Tibial artery (tissue), 4 donors: ENCODE measurements around the gene MCTP2.

Experiments used
- DNase-seq, 2 donors: peaks; one replicate each; pipeline ENCODE4 v3.0.0-alpha.2; 2019
- H3K27ac ChIP-seq, 2 donors: fragments of 200-600 bp; sonication (generic) in 1 of 2; 1 replicate in 1 of 2; 2 replicates in 1 of 2; pipeline ENCODE4 v1.5.1; 2018 to 2019; ENCODE audit warnings: mild to moderate bottlenecking in 1 of 2
- H3K27me3 ChIP-seq, 2 donors: fragments of 200-600 bp; sonication (generic) in 1 of 2; one replicate each; pipeline versions ENCODE4 v1.5.1 to v1.6.0; 2016 to 2019
- H3K36me3 ChIP-seq, 3 donors: fragments of 200-600 bp; sonication (generic) in 2 of 3; one replicate each; pipeline ENCODE4 v1.5.1; 2016 to 2019; ENCODE audit warnings: mild to moderate bottlenecking in 2 of 3
- H3K4me1 ChIP-seq, 4 donors: fragments of 200-600 bp; sonication (generic) in 2 of 4; 1 replicate in 3 of 4; 2 replicates in 1 of 4; pipeline ENCODE4 v1.5.1; 2016 to 2019
- H3K4me3 ChIP-seq, 2 donors: fragments of 200-600 bp; sonication (generic) in 1 of 2; 1 replicate in 1 of 2; 2 replicates in 1 of 2; pipeline ENCODE4 v1.5.1; 2018 to 2019; ENCODE audit warnings: mild to moderate bottlenecking in 2 of 2
- H3K9me3 ChIP-seq, 3 donors: fragments of 200-600 bp; sonication (generic) in 1 of 3; one replicate each; pipeline ENCODE4 v1.5.1; 2016 to 2019
- intact Hi-C: fragments of 100-400 bp; cut with DNase I; formaldehyde crosslinking; loops from one replicate; pipeline ENCODE4 v1.15.0; 2023; ENCODE audit warnings: low total_unique reads
- TF ChIP-seq, protein P1 (sequence below), 2 experiments: fragments of 200-600 bp in 1 of 2; fragments of 450-650 bp in 1 of 2; IDR thresholded peaks; one replicate each; pipeline ENCODE4 v1.5.1; 2017 to 2019; ENCODE audit warnings: antibody characterized with exemption in 2 of 2, mild to moderate bottlenecking in 1 of 2, moderate library complexity in 1 of 2

MCTP2 gene

DNA sequence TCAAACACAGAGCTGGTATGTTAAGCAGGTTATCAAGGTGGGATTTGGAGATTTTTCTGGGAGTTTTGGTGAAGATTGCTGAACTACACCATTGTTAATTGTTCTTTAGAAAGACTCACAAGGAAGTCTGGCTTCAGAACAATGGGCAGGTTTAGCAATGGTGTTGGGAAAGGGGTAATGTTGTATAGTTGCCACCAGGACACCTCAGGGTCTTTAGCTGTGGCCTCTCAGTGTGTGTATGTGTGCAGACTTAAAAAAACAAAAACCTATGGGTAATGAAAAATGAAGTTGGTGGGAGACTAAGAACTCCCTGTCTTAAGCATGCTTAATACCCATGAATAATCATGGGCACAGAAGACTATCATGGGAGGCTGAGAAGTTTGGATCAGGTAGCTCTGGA lies 91.7 kb downstream of the MCTP2 start:
- intact Hi-C loops = loop anchor here (5.0 to 10.0 kb wide), 2 partner anchors 161 to 1288 kb away; no protein-coding TSS in a partner anchor

DNA sequence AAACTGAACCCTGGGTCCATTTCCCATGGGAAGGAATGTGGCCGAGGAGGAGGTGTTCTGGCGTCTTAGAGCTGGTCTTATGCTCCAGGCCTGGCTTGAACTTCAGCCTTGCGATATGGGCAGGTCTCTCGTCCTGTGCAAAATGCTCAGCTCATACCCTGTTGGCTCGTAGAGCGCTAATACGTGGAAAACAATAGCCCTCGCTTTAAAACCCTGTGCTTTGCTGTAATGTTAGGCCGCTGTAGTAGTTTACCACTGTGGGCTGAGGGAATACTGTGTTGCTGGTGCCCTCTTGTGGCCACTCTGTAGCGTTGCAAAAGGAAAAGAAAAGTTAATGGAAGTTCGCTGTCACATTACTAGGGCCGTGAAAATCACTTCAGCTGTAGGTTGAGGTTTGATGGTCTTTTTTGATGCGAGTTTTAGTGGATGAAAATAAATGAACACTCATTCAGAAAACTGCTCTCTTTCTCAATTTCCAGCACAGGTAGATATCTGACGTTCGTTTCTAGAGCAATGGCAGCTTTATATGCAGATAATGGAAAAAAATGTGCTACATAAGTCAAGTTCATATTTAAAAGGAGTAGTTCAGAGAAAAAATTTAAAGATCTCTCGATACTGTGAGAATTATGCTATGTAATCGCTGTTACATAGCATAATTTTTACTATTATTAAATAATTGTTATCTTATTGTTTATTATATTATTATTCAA lies 92.9 kb downstream of the MCTP2 start:
- TF ChIP-seq, protein P1, sequence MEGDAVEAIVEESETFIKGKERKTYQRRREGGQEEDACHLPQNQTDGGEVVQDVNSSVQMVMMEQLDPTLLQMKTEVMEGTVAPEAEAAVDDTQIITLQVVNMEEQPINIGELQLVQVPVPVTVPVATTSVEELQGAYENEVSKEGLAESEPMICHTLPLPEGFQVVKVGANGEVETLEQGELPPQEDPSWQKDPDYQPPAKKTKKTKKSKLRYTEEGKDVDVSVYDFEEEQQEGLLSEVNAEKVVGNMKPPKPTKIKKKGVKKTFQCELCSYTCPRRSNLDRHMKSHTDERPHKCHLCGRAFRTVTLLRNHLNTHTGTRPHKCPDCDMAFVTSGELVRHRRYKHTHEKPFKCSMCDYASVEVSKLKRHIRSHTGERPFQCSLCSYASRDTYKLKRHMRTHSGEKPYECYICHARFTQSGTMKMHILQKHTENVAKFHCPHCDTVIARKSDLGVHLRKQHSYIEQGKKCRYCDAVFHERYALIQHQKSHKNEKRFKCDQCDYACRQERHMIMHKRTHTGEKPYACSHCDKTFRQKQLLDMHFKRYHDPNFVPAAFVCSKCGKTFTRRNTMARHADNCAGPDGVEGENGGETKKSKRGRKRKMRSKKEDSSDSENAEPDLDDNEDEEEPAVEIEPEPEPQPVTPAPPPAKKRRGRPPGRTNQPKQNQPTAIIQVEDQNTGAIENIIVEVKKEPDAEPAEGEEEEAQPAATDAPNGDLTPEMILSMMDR (IDR thresholded peaks at IDR 0.05) = peak; percentile 82 to 89
- no peak for DNase-seq
- Histone ChIP-seq H3K27ac (no peak overlapping the region), H3K4me3 (no peak overlapping the region), H3K27me3 (no peaks in the 10 kb centered on the region), H3K4me1 (no peaks in the 10 kb centered on the region), H3K9me3 (no peaks in the 10 kb centered on the region), H3K36me3 (no peaks in the 10 kb centered on the region)
- intact Hi-C loops = loop anchor here (5.0 to 10.0 kb wide), 2 partner anchors 162 to 1289 kb away; no protein-coding TSS in a partner anchor

More for the DNA sequence above, 91.7 kb downstream of the MCTP2 start:
- TF ChIP-seq, protein P1 (IDR thresholded peaks at IDR 0.05) = no peak
- Histone ChIP-seq H3K9me3 (no peaks in the 10 kb centered on the region), H3K4me3 (no peak overlapping the region), H3K4me1 (no peaks in the 10 kb centered on the region), H3K27me3 (no peaks in the 10 kb centered on the region), H3K36me3 (no peaks in the 10 kb centered on the region), H3K27ac (no peak overlapping the region)
- no peak for DNase-seq

DNA sequence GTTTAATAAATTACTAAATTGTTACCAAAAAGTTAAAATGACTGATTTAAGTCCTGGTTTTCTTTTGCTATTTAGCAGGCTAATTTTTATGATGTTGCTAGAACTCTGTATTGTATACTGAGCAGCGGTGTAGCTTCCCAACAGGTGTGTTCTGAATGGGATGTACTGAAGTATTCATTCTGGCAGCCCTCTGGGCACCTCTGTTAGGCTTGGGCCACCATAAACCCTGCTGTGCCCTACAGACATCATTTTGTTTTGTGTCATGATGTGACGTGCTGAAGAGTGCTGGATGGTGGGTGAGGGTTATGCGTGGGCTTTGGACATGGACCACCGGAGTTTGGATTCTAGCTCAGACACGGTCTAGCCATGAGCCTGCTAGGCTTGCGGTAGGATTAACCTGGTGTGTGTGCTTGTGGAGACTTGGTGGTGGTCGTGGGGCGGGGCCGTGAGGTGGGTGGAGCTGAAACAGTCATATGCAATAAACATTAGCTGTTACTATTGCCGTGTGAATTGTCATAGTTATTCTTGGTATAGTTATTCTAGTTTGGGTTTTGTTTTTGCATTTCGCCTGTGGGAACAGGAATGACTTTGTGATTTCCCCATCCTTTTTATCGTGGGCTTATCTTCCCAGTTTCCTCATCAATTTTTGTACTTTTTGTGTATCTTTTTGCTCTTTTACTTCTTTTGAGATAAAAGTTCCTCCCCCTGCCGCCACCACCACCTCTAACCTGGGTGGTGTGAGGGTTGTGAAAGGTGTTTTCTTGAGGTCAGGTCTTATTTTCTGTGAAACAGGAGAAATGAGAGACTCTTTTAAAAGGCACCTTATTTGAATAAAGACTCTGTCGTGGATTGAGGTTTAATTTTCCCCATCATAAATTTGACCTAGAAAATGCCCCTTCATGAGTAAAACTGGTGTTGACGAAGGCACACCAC lies 93.7 kb downstream of the MCTP2 start:
- DNase-seq = no peak
- no peak overlapping the region for H3K4me3 ChIP-seq
- no peaks in the 10 kb centered on the region for H3K36me3 ChIP-seq
- TF ChIP-seq, protein P1 (IDR thresholded peaks at IDR 0.05) = no peak
- no peak overlapping the region for H3K27ac ChIP-seq
- intact Hi-C loops = loop anchor here (5.0 to 10.0 kb wide), 2 partner anchors 163 to 1290 kb away; no protein-coding TSS in a partner anchor
- H3K9me3 ChIP-seq = no peaks in the 10 kb centered on the region
- H3K27me3 ChIP-seq = no peaks in the 10 kb centered on the region
- no peaks in the 10 kb centered on the region for H3K4me1 ChIP-seq

DNA sequence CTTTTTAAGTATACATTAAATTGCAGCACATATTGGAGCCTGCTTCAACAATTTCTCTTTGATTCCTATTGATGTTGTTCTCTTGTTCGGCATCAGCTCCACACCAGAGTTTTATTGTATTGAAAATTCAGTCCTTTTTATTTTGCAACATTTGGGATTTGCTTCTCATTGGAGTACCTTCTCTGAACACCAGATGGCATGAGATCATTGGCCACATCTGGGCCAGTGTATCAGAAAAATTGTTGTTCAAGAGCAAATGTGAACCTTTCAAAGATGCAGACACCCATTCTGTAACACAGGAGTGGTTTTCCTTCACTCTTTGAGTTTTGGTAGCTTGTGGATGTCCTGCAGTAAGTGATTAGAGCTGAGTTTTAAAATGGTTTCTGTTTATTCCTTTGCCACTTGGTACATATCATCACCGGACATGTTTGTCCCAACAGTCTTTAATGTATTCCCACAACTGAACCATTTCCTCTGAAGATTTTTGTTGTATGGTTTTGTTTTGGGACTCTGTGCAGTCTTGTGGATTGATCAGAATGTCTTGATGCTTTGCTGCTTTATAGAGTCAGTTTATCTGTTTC lies 96.1 kb downstream of the MCTP2 start:
- Histone ChIP-seq H3K36me3 (no peaks in the 10 kb centered on the region), H3K27me3 (no peaks in the 10 kb centered on the region), H3K27ac (no peak overlapping the region), H3K4me1 (no peaks in the 10 kb centered on the region), H3K9me3 (no peaks in the 10 kb centered on the region), H3K4me3 (no peak overlapping the region)
- no peak for DNase-seq
- TF ChIP-seq, protein P1 (IDR thresholded peaks at IDR 0.05) = peak; percentile 56 to 57
- intact Hi-C loops = loop anchor here (10.0 kb wide), 1 partner anchor 1293 kb away; no protein-coding TSS in a partner anchor

DNA sequence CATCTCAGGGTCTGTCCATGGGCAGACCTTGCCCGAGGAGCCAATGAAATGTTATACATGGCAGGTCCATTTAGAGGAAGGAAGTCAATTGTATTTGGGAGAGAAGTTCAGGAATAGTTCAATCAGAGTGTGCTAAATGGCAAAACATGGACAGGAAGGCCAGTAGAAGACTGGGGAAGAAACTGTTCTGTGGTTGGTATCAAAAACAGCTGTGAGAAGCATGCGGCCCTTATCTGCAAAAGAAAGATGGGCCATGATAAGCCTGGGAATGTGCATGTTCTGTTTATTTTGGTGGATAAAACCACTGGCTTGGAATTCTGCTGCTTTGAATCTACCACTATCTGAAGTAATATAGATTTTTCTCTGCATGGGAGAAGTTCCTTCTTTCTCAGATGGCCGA lies 100.4 kb downstream of the MCTP2 start:
- no peaks in the 10 kb centered on the region for H3K36me3 ChIP-seq
- H3K27ac ChIP-seq = no peak overlapping the region
- no peaks in the 10 kb centered on the region for H3K9me3 ChIP-seq
- no peak overlapping the region for H3K4me3 ChIP-seq
- H3K27me3 ChIP-seq = no peaks in the 10 kb centered on the region
- intact Hi-C loops = no loop called here
- TF ChIP-seq, protein P1 (IDR thresholded peaks at IDR 0.05) = no peak
- no peaks in the 10 kb centered on the region for H3K4me1 ChIP-seq
- DNase-seq = no peak
